Stimulated activated naive CD8-positive, alpha-beta T cell treated with anti-CD3 and anti-CD28 coated beads, Interleukin-15, amount 100 ng/mL, for 72 hours (primary cell): ENCODE results near the gene CCDC134.

Experiments
- ATAC-seq: fragments of 150-1000 bp; cut with Tn5 transposase; 2 replicates; pipeline ENCODE4 v1.10.0; 2021; ENCODE audit warnings: mild to moderate bottlenecking, moderate library complexity
- DNase-seq, 2 donors: peaks; one replicate each; pipeline ENCODE4 v3.0.0; 2021 to 2022
- H3K27ac Mint-ChIP-seq, 2 donors: one replicate each; pipeline ENCODE4 v1.8.0; 2022; ENCODE audit warnings: mild to moderate bottlenecking in 2 of 2, mixed read lengths in 2 of 2, moderate library complexity in 2 of 2
- H3K27me3 Mint-ChIP-seq: one replicate; pipeline ENCODE4 v1.8.0; 2022; ENCODE audit warnings: mixed read lengths
- H3K4me1 Mint-ChIP-seq: one replicate; pipeline ENCODE4 v1.8.0; 2022; ENCODE audit warnings: mild to moderate bottlenecking, mixed read lengths
- H3K4me3 Mint-ChIP-seq, 2 donors: one replicate each; pipeline ENCODE4 v1.8.0; 2022; ENCODE audit warnings: mild to moderate bottlenecking in 2 of 2, mixed read lengths in 2 of 2, moderate library complexity in 1 of 2
- H3K9me3 Mint-ChIP-seq, 2 donors: one replicate each; pipeline ENCODE4 v1.8.0; 2022; ENCODE audit warnings: mixed read lengths in 2 of 2

CCDC134 gene

GRCh38 chr22:41800348-41801146 lies at the start of gene CCDC134:
Gene CCDC134, plus strand, starts transcription at chr22:41800679. Its CDS starts 8,212 bp downstream, at chr22:41808891.
- Mint-ChIP-seq H3K27ac (peak within 1 kb of the TSS; percentile 98 to 99), H3K9me3 (no peaks in the 10 kb centered on the region), H3K4me3 (peak within 1 kb of the TSS; percentile 94 to 99), H3K4me1 (peaks cover 51% of the 10 kb centered on the region), H3K27me3 (no peaks in the 10 kb centered on the region)
- ATAC-seq, result peak; percentile 98
- DNase-seq, result peak; percentile 91 to 93

GRCh38 chr22:41752011-41752970 lies 48.2 kb upstream of the CCDC134 start:
- Mint-ChIP-seq H3K4me3 (no peak overlapping the region), H3K9me3 (no peaks in the 10 kb centered on the region), H3K27ac (no peak overlapping the region), H3K27me3 (peaks cover 18% of the 10 kb centered on the region), H3K4me1 (no peaks in the 10 kb centered on the region)
- DNase-seq, result no peak
- no peak for ATAC-seq

GRCh38 chr22:41753984-41754383 lies 46.5 kb upstream of the CCDC134 start:
- ATAC-seq, result no peak
- Mint-ChIP-seq H3K9me3 (no peaks in the 10 kb centered on the region), H3K27me3 (peaks cover 18% of the 10 kb centered on the region), H3K4me3 (no peak overlapping the region), H3K27ac (no peak overlapping the region), H3K4me1 (no peaks in the 10 kb centered on the region)
- no peak for DNase-seq

GRCh38 chr22:41757502-41757901 lies 43.0 kb upstream of the CCDC134 start:
- Mint-ChIP-seq H3K27me3 (no peaks in the 10 kb centered on the region), H3K27ac (no peak overlapping the region), H3K4me1 (no peaks in the 10 kb centered on the region), H3K4me3 (no peak overlapping the region), H3K9me3 (no peaks in the 10 kb centered on the region)
- DNase-seq (no peak), ATAC-seq (no peak)

- Mint-ChIP-seq H3K9me3 (no peaks in the 10 kb centered on the region), H3K27me3 (no peaks in the 10 kb centered on the region), H3K4me1 (no peaks in the 10 kb centered on the region), H3K27ac (no peak overlapping the region), H3K4me3 (no peak overlapping the region)
- DNase-seq (no peak), ATAC-seq (no peak)
Measured at GRCh38 chr22:41758231-41758630, 42.2 kb upstream of the CCDC134 start.

GRCh38 chr22:41762980-41763779 lies 37.3 kb upstream of the CCDC134 start:
- ATAC-seq (no peak), DNase-seq (no peak)
- Mint-ChIP-seq H3K27ac (no peak overlapping the region), H3K27me3 (no peaks in the 10 kb centered on the region), H3K9me3 (no peaks in the 10 kb centered on the region), H3K4me3 (no peak overlapping the region), H3K4me1 (peaks cover 5% of the 10 kb centered on the region)

GRCh38 chr22:41766476-41766875 lies 34.0 kb upstream of the CCDC134 start:
- H3K9me3 Mint-ChIP-seq, result no peaks in the 10 kb centered on the region
- H3K27ac Mint-ChIP-seq, result no peak overlapping the region
- H3K27me3 Mint-ChIP-seq, result no peaks in the 10 kb centered on the region
- ATAC-seq (no peak), DNase-seq (no peak)
- H3K4me1 Mint-ChIP-seq, result peaks cover 11% of the 10 kb centered on the region
- H3K4me3 Mint-ChIP-seq, result no peak overlapping the region

- Mint-ChIP-seq H3K27me3 (no peaks in the 10 kb centered on the region), H3K9me3 (no peaks in the 10 kb centered on the region), H3K4me1 (peaks cover 11% of the 10 kb centered on the region), H3K27ac (no peak overlapping the region), H3K4me3 (no peak overlapping the region)
- ATAC-seq (peak; percentile 59), DNase-seq (no peak)
Measured at GRCh38 chr22:41768430-41768829, 32.0 kb upstream of the CCDC134 start.

GRCh38 chr22:41770715-41771468 lies 29.6 kb upstream of the CCDC134 start:
- Mint-ChIP-seq H3K27ac (no peak overlapping the region), H3K4me3 (no peak overlapping the region), H3K4me1 (peaks cover 11% of the 10 kb centered on the region), H3K27me3 (no peaks in the 10 kb centered on the region), H3K9me3 (no peaks in the 10 kb centered on the region)
- ATAC-seq, result peak; percentile 63
- no peak for DNase-seq

- no peak for DNase-seq
- no peaks in the 10 kb centered on the region for H3K9me3 Mint-ChIP-seq
- H3K4me3 Mint-ChIP-seq, result no peak overlapping the region
- H3K27ac Mint-ChIP-seq, result no peak overlapping the region
- peaks cover 11% of the 10 kb centered on the region for H3K4me1 Mint-ChIP-seq
- H3K27me3 Mint-ChIP-seq, result no peaks in the 10 kb centered on the region
- no peak for ATAC-seq
Measured at GRCh38 chr22:41772198-41772597, 28.3 kb upstream of the CCDC134 start.

GRCh38 chr22:41772645-41773044 lies 27.8 kb upstream of the CCDC134 start:
- peaks cover 8% of the 10 kb centered on the region for H3K4me1 Mint-ChIP-seq
- DNase-seq, result no peak
- no peaks in the 10 kb centered on the region for H3K27me3 Mint-ChIP-seq
- no peak for ATAC-seq
- no peak overlapping the region for H3K4me3 Mint-ChIP-seq
- H3K9me3 Mint-ChIP-seq, result no peaks in the 10 kb centered on the region
- no peak overlapping the region for H3K27ac Mint-ChIP-seq

GRCh38 chr22:41775338-41775737 lies 25.1 kb upstream of the CCDC134 start:
- Mint-ChIP-seq H3K27ac (no peak overlapping the region), H3K4me3 (no peak overlapping the region), H3K9me3 (no peaks in the 10 kb centered on the region), H3K27me3 (no peaks in the 10 kb centered on the region), H3K4me1 (peaks cover 11% of the 10 kb centered on the region)
- no peak for DNase-seq
- ATAC-seq, result no peak

GRCh38 chr22:41775976-41776375 lies 24.5 kb upstream of the CCDC134 start:
- Mint-ChIP-seq H3K9me3 (no peaks in the 10 kb centered on the region), H3K27ac (no peak overlapping the region), H3K4me3 (no peak overlapping the region), H3K27me3 (no peaks in the 10 kb centered on the region), H3K4me1 (peaks cover 17% of the 10 kb centered on the region)
- no peak for ATAC-seq
- no peak for DNase-seq

GRCh38 chr22:41776381-41776780 lies 24.1 kb upstream of the CCDC134 start:
- no peak overlapping the region for H3K4me3 Mint-ChIP-seq
- no peak for ATAC-seq
- DNase-seq, result no peak

More at GRCh38 chr22:41776381-41776780, 24.1 kb upstream of the CCDC134 start:
- H3K27me3 Mint-ChIP-seq, result no peaks in the 10 kb centered on the region
- H3K9me3 Mint-ChIP-seq, result no peaks in the 10 kb centered on the region
- H3K27ac Mint-ChIP-seq, result no peak overlapping the region
- H3K4me1 Mint-ChIP-seq, result peaks cover 18% of the 10 kb centered on the region
